GM12892 (cell line): Measurements from ENCODE around the gene PTPRQ.

Source experiments
- DNase-seq: peaks from one replicate; pipeline ENCODE4 v3.0.0; 2011; ENCODE audit not compliant: insufficient read length
- FAIRE-seq: peaks from 2 replicates; lab custom pipeline; 2011; peaks lifted over from hg19 to GRCh38; lab: Jason Lieb, UNC
- POLR2A ChIP-seq: IDR thresholded peaks from 2 replicates; pipeline ENCODE4 v1.6.1; 2011; ENCODE audit warnings: low read depth, low read length, control low read depth
- POLR2AphosphoS5 ChIP-seq: IDR thresholded peaks from 2 replicates; pipeline ENCODE4 v1.6.1; 2011; ENCODE audit warnings: low read depth, low read length, control low read depth
- TAF1 ChIP-seq: IDR thresholded peaks from 2 replicates; pipeline ENCODE4 v1.6.1; 2011; ENCODE audit warnings: low read depth, mild to moderate bottlenecking, control low read depth, low read length, borderline replicate concordance

The PTPRQ gene

GRCh38 chr12:80531646-80532045 lies 87.6 kb downstream of the PTPRQ start:
- no peak for TF ChIP-seq TAF1
- TF ChIP-seq POLR2A, result no peak
- no peak for TF ChIP-seq POLR2AphosphoS5
- FAIRE-seq, result no peak
- DNase-seq, result no peak

- DNase-seq, result no peak
- FAIRE-seq, result no peak
Measured at GRCh38 chr12:80539029-80539428, 95.0 kb downstream of the PTPRQ start.

GRCh38 chr12:80549298-80549697 lies 105.3 kb downstream of the PTPRQ start:
- TF ChIP-seq POLR2AphosphoS5 (no peak), TAF1 (no peak), POLR2A (no peak)
- FAIRE-seq, result no peak

More at GRCh38 chr12:80539029-80539428, 95.0 kb downstream of the PTPRQ start:
- TF ChIP-seq POLR2AphosphoS5, result no peak
- no peak for TF ChIP-seq POLR2A
- TF ChIP-seq TAF1, result no peak

GRCh38 chr12:80551897-80552296 lies 107.9 kb downstream of the PTPRQ start:
- FAIRE-seq (no peak), DNase-seq (no peak)
- TF ChIP-seq POLR2AphosphoS5 (no peak), TAF1 (no peak), POLR2A (no peak)

More at GRCh38 chr12:80549298-80549697, 105.3 kb downstream of the PTPRQ start:
- no peak for DNase-seq

- DNase-seq (no peak), FAIRE-seq (no peak)
- TF ChIP-seq POLR2A, result no peak
- no peak for TF ChIP-seq POLR2AphosphoS5
- TF ChIP-seq TAF1, result no peak
Measured at GRCh38 chr12:80553316-80553715, 109.3 kb downstream of the PTPRQ start.

- no peak for FAIRE-seq
- TF ChIP-seq POLR2A, result no peak
- no peak for TF ChIP-seq POLR2AphosphoS5
- TF ChIP-seq TAF1, result no peak
- DNase-seq, result no peak
Measured at GRCh38 chr12:80556566-80556965, 112.5 kb downstream of the PTPRQ start.

GRCh38 chr12:80559766-80560165 lies 115.7 kb downstream of the PTPRQ start:
- DNase-seq (no peak), FAIRE-seq (no peak)
- TF ChIP-seq TAF1, result no peak
- no peak for TF ChIP-seq POLR2AphosphoS5
- TF ChIP-seq POLR2A, result no peak

GRCh38 chr12:80565271-80565670 lies 121.2 kb downstream of the PTPRQ start:
- no peak for FAIRE-seq
- TF ChIP-seq POLR2A (no peak), POLR2AphosphoS5 (no peak), TAF1 (no peak)
- DNase-seq, result no peak

GRCh38 chr12:80567401-80567800 lies 123.4 kb downstream of the PTPRQ start:
- no peak for TF ChIP-seq TAF1
- FAIRE-seq (no peak), DNase-seq (no peak)

GRCh38 chr12:80576641-80577418 lies 132.8 kb downstream of the PTPRQ start:
- DNase-seq, result no peak
- FAIRE-seq, result no peak
- TF ChIP-seq TAF1 (no peak), POLR2A (no peak), POLR2AphosphoS5 (no peak)

GRCh38 chr12:80580254-80580653 lies 136.2 kb downstream of the PTPRQ start:
- no peak for TF ChIP-seq POLR2A
- no peak for TF ChIP-seq POLR2AphosphoS5
- TF ChIP-seq TAF1, result no peak
- DNase-seq (no peak), FAIRE-seq (no peak)

GRCh38 chr12:80581783-80582182 lies 137.7 kb downstream of the PTPRQ start:
- FAIRE-seq (no peak), DNase-seq (no peak)
- no peak for TF ChIP-seq POLR2A
- no peak for TF ChIP-seq POLR2AphosphoS5
